NCI-H748 treated with DMSO at 0.1 percent for 48 hours (cell line): Measurements from ENCODE around the gene SACS.
"Not testable (repeated sequence)": the region's sequence is repeated elsewhere in the genome, so short reads cannot be mapped to it uniquely, and the experiment has no call there.

Source experiments
- DNase-seq: peaks from one replicate; lab custom pipeline; 2025; lab: John Stamatoyannopoulos, UW

The SACS gene

GRCh38 chr13:23359882-23360281 is 73.6 kb downstream of the SACS start:
- DNase-seq: no peak

DNA sequence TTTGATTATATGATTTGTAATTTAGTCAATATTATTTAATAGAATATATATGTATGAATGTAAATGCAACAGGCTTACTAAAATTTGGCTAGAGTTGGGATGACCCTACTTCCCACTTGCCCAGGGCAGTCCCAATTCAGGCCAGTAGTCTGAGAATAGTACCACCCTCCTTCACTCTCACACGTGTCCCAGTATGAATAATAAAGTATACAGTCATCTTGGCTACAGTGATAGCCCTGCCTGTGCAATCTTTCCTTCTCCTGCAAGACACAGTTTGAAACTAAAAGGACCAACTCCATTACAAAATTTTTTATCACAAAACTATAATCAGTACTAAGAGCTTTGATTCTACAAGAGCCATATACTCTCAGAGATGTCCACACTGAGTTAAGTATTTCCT is 76.2 kb downstream of the SACS start:
- DNase-seq: no peak

GRCh38 chr13:23356368-23356767 is 77.1 kb downstream of the SACS start:
- no peak for DNase-seq

- no peak for DNase-seq
These were observed 79.0 kb downstream of the SACS start for GRCh38 chr13:23354520-23354919.

- DNase-seq: no peak
These were observed 81.3 kb downstream of the SACS start for GRCh38 chr13:23352161-23352560.

DNA sequence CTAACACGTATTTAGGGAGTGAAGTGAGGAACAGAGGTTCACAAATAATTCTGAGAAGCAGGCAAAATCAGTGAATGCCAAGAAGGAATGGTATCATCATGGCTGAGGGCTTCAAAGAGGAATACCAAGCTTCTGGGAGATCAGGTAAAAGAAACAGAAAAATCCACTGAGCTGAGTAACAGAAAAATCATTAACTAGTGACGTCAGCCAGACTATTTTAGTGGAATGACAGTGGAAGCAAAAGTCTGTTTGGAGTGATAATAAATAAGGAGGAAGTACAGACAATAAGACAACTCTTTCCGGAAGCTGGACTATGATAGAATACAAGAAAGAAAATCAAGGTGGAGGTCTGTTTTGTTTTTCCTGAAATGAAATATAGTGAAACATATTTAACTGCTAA is 83.5 kb downstream of the SACS start:
- no peak for DNase-seq

- no peak for DNase-seq
These were observed 84.2 kb downstream of the SACS start for GRCh38 chr13:23349161-23349897.

GRCh38 chr13:23348262-23349127 is 85.0 kb downstream of the SACS start:
- DNase-seq: no peak

GRCh38 chr13:23347601-23348000 is 85.9 kb downstream of the SACS start:
- DNase-seq: no peak

DNA sequence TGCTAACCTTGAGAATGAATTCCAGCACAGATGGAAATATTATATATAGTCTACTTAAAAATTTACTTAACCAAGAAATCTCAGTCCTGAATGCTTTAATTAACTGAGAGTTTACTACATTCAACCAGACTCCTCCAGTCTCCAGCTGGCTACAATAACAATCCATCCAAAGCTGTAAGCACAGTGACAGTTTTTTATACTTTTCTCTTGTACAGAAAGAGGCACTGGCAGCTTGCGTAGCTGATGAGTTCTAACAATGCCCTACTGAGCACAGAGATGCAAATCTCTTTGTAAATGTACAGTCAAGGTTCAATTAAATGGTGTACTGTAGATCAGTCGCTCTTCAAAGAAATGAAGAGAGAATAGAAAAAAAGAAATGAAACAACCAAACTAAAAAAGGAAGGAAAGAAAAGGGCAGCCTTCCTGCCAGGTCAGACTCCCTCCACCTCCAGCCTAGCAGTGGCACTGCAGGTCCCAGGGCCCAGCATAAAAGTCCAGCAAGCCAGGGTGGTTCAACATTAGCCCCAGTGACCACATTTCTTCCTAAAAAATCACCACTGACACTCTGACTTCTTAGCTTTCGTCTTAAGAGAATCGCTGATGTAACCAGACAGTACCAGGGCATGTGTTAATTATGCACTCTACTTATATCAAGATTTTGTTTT is 88.4 kb downstream of the SACS start:
- no peak for DNase-seq

- no peak for DNase-seq
These were observed 94.3 kb downstream of the SACS start for GRCh38 chr13:23339225-23339624.

- no peak for DNase-seq
These were observed 103.1 kb downstream of the SACS start for GRCh38 chr13:23330356-23330755.

- no peak for DNase-seq
These were observed 108.3 kb downstream of the SACS start for GRCh38 chr13:23325191-23325590.

- DNase-seq: no peak
These were observed 109.4 kb downstream of the SACS start for GRCh38 chr13:23323946-23324709.

GRCh38 chr13:23322353-23323336 is 110.9 kb downstream of the SACS start:
- no peak for DNase-seq

DNA sequence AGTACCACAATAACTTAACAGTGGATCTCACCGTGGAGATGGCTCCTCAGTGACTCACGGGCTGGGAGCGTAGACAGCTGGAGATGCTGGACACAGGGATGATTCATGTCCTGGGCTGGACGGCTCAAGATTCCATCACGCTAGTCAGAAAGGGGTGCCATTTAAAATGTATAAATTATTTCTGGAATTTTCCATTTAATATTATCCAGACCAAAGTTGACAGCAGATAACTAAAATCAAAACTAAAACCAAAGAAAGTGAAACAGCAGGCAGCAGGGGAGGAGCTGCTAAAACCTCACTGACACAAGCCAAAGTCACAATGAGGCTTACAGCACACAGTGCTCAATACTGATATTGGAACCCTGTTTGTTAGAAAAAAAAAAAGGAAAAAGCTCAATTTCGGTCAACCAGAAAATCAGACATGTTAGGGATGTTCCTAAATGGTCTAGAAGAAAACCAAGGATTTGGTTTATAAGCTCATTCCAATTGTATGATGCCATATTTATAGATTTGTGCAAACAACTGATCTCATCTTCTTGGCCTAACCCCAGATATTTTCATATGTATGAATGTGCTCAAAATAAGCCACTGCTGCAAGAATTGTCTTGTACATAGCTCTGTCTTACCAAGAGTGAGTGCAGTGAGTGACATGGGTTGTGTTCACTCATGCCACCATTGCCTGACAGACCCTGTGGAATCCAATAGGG is 111.8 kb downstream of the SACS start:
- DNase-seq: no peak

DNA sequence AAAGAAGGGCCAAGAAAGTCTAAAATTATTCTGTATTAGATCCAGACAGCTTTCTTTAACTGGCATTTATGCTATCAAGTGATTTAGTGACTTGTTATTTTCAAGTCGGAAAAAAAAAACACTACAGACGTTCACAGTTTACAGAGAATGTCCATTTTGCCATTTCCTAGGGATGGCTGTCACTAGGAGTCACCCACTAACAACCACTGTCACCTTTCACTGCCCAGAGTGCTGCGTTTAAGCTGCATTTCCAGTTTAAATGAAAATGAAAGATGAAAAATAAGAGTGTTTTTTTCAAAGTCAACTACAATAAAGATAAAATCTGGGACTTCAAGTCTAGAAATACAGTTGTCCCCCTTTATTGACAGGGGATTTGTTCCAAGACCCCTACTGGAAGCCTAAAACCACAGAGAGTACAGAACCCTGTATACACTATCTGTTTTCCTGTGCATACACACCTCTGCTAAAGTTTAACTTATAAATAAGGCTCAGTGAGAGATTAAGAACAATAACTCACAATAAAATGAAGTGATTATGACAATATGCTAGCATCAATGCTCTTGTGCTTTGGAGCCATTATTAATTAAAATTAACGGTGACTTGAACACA is 112.5 kb downstream of the SACS start:
- no peak for DNase-seq

DNA sequence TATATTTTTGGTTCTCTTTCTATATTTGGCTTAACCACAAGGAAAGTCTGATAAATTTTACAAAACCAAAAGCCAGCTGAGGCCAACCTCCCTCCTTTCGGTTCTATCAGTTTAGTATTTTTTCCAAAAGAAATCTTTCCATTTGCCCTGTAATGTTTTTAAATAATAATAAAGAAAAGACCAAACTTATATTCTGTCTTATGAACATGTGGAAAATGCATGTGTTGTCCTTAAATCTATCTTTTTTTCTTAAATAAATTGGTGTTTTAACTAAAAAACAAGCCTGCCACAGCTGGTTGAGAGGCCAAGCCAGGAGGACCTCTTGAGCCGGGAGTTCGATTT is 113.6 kb downstream of the SACS start:
- DNase-seq: no peak

GRCh38 chr13:23314837-23315236 is 118.7 kb downstream of the SACS start:
- DNase-seq: not testable (repeated sequence)

DNA sequence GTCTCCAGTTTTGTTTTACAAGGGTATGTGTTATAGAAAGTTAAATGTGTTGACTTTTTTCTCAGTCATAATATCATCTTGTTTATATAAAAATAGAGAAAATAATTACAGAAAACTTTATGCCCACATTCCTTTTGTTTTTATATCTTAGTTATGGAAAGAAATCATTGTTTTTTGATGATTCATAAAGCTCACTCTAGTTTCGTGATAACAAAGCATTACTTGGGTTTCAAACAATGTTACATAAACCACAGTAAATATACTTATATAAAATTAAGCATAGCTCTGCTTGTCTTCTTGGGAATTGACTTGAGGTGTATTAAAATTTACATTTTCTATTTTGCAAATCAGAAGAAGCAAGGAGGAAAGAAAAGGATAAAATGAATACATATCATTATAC is 140.9 kb downstream of the SACS start:
- no peak for DNase-seq
